Gastroesophageal sphincter (tissue), 3 donors: ENCODE data around the gene C9orf85.

Experiments
- EP300 ChIP-seq: sonication (generic); formaldehyde crosslinking; IDR thresholded peaks from one replicate; pipeline ENCODE4 v1.6.1; 2017; ENCODE audit warnings: antibody characterized with exemption, mild to moderate bottlenecking
- POLR2A ChIP-seq, 2 donors: fragments of 450-650 bp; IDR thresholded peaks; one replicate each; pipeline ENCODE4 v1.6.1; 2017; ENCODE audit warnings: antibody characterized with exemption in 2 of 2, mild to moderate bottlenecking in 2 of 2, moderate library complexity in 1 of 2
- POLR2AphosphoS5 ChIP-seq: sonication (generic); formaldehyde crosslinking; IDR thresholded peaks from one replicate; pipeline ENCODE4 v1.6.1; 2017; ENCODE audit warnings: antibody characterized with exemption
- TF ChIP-seq, protein P1 (sequence below), 4 experiments: fragments of 200-600 bp in 2 of 4; fragments of 450-650 bp in 2 of 4; sonication (generic) in 1 of 4; IDR thresholded peaks; one replicate each; pipeline ENCODE4 v1.5.1; 2017 to 2019; ENCODE audit warnings: antibody characterized with exemption in 4 of 4, mild to moderate bottlenecking in 2 of 4, moderate library complexity in 2 of 4

GRCh38 chr9:71937070-71937625 lies 25.7 kb downstream of the C9orf85 start:
- TF ChIP-seq, protein P1, sequence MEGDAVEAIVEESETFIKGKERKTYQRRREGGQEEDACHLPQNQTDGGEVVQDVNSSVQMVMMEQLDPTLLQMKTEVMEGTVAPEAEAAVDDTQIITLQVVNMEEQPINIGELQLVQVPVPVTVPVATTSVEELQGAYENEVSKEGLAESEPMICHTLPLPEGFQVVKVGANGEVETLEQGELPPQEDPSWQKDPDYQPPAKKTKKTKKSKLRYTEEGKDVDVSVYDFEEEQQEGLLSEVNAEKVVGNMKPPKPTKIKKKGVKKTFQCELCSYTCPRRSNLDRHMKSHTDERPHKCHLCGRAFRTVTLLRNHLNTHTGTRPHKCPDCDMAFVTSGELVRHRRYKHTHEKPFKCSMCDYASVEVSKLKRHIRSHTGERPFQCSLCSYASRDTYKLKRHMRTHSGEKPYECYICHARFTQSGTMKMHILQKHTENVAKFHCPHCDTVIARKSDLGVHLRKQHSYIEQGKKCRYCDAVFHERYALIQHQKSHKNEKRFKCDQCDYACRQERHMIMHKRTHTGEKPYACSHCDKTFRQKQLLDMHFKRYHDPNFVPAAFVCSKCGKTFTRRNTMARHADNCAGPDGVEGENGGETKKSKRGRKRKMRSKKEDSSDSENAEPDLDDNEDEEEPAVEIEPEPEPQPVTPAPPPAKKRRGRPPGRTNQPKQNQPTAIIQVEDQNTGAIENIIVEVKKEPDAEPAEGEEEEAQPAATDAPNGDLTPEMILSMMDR (IDR thresholded peaks at IDR 0.05) = no peak
- TF ChIP-seq POLR2AphosphoS5 (no peak), POLR2A (IDR thresholded peaks at IDR 0.05) (no peak), EP300 (no peak)
